ENCODE data around the gene ITGB5.

The ITGB5 gene

DNA sequence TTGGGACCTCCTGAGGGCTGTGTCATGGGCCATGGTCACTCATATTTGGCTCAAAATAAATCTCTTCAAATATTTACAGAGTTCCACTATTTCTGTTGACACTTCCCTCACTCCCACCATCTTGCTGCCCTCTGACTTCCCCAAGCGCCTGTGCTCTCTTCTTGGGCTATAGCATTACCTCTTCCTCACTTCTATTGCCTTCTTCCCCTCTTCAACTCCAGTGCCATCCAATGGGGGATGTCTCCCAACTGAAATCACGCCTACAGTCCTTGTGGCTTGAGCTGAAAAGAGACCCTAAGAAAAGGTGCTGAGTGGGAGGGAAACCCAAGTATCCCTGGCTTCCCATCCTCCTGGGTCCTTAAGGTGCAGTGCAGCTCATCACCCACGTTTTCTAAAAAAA is 135.1 kb downstream of the ITGB5 start:
- TF ChIP-seq FOXP2 (optimal IDR thresholded peaks at IDR 0.05; ENCODE audit: borderline replicate concordance, extremely low read depth, extremely low read length, insufficient read depth) = no peak
- TF ChIP-seq TAF1 (IDR thresholded peaks at IDR 0.05; ENCODE audit: borderline replicate concordance, insufficient read depth, low read length) = no peak
- TF ChIP-seq, protein P1, sequence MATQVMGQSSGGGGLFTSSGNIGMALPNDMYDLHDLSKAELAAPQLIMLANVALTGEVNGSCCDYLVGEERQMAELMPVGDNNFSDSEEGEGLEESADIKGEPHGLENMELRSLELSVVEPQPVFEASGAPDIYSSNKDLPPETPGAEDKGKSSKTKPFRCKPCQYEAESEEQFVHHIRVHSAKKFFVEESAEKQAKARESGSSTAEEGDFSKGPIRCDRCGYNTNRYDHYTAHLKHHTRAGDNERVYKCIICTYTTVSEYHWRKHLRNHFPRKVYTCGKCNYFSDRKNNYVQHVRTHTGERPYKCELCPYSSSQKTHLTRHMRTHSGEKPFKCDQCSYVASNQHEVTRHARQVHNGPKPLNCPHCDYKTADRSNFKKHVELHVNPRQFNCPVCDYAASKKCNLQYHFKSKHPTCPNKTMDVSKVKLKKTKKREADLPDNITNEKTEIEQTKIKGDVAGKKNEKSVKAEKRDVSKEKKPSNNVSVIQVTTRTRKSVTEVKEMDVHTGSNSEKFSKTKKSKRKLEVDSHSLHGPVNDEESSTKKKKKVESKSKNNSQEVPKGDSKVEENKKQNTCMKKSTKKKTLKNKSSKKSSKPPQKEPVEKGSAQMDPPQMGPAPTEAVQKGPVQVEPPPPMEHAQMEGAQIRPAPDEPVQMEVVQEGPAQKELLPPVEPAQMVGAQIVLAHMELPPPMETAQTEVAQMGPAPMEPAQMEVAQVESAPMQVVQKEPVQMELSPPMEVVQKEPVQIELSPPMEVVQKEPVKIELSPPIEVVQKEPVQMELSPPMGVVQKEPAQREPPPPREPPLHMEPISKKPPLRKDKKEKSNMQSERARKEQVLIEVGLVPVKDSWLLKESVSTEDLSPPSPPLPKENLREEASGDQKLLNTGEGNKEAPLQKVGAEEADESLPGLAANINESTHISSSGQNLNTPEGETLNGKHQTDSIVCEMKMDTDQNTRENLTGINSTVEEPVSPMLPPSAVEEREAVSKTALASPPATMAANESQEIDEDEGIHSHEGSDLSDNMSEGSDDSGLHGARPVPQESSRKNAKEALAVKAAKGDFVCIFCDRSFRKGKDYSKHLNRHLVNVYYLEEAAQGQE (IDR thresholded peaks at IDR 0.05; ENCODE audit: insufficient read depth in 1 of 2, low read depth in 2 of 2, low read length in 2 of 2) = no peak
- TF ChIP-seq SIN3A (IDR thresholded peaks at IDR 0.05; ENCODE audit: borderline replicate concordance, insufficient read depth, low read length) = no peak
- no peak for TF ChIP-seq POLR2AphosphoS5 (IDR thresholded peaks at IDR 0.05; ENCODE audit: low read depth, low read length)

DNA sequence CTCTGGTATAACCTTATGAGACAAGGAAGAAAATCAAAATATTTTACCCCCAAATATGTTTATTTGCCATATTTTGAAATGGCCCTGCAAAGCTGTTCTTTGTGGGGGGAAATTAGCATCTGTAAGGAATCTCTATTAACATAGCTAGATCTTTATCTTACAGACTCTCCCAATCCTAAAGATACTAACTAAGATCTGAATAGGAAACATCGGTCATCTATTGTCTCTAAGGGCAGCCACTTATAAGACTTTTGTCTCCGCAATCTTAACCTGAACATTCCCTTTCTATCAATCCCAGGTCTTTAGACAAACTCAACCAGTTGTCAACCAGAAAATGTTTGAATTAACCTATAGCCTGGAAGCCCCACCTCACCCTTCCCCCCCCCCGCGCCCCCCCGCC is 135.7 kb downstream of the ITGB5 start:
- TF ChIP-seq, protein P1 (IDR thresholded peaks at IDR 0.05; ENCODE audit: insufficient read depth in 1 of 2, low read depth in 2 of 2, low read length in 2 of 2) = no peak
- TF ChIP-seq FOXP2 (optimal IDR thresholded peaks at IDR 0.05; ENCODE audit: borderline replicate concordance, extremely low read depth, extremely low read length, insufficient read depth) (no peak), TAF1 (IDR thresholded peaks at IDR 0.05; ENCODE audit: borderline replicate concordance, insufficient read depth, low read length) (no peak), POLR2AphosphoS5 (IDR thresholded peaks at IDR 0.05; ENCODE audit: low read depth, low read length) (no peak), SIN3A (IDR thresholded peaks at IDR 0.05; ENCODE audit: borderline replicate concordance, insufficient read depth, low read length) (no peak)

DNA sequence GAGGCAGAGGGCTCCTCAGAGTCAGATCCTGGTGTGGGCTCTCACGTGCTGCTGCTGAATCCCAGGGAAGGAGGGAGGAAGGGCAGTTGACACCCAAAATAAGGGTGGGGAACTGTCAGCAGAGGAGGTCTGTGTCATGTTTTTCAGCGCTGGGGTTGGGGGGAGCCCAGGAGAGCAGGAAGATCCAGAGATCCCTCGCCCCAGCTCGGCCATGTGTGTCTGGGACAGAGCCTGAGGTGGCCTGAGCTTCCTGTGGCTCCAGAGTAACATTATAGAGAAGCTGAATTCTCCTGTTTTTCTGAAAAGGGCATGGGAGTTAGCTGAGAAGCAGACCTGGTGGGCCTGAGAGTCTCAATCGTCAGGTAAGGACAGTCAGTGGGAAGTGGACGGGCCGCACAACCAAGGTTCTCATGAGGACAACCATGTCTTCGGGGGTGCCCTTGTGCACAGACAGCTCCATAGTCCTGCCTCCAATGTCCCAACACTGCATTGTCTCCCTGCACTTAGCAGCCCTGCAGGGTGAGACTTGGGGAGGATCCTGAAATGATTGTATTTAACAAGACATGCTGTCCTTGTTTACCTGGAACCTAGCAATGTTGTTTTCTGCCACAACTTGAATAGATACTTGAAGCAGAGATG is 138.5 kb downstream of the ITGB5 start:
- no peak for TF ChIP-seq TAF1 (IDR thresholded peaks at IDR 0.05; ENCODE audit: borderline replicate concordance, insufficient read depth, low read length)
- TF ChIP-seq FOXP2 (optimal IDR thresholded peaks at IDR 0.05; ENCODE audit: borderline replicate concordance, extremely low read depth, extremely low read length, insufficient read depth) = no peak
- TF ChIP-seq POLR2AphosphoS5 (IDR thresholded peaks at IDR 0.05; ENCODE audit: low read depth, low read length) = no peak
- TF ChIP-seq, protein P1 (IDR thresholded peaks at IDR 0.05; ENCODE audit: insufficient read depth in 1 of 2, low read depth in 2 of 2, low read length in 2 of 2) = no peak
- no peak for TF ChIP-seq SIN3A (IDR thresholded peaks at IDR 0.05; ENCODE audit: borderline replicate concordance, insufficient read depth, low read length)

DNA sequence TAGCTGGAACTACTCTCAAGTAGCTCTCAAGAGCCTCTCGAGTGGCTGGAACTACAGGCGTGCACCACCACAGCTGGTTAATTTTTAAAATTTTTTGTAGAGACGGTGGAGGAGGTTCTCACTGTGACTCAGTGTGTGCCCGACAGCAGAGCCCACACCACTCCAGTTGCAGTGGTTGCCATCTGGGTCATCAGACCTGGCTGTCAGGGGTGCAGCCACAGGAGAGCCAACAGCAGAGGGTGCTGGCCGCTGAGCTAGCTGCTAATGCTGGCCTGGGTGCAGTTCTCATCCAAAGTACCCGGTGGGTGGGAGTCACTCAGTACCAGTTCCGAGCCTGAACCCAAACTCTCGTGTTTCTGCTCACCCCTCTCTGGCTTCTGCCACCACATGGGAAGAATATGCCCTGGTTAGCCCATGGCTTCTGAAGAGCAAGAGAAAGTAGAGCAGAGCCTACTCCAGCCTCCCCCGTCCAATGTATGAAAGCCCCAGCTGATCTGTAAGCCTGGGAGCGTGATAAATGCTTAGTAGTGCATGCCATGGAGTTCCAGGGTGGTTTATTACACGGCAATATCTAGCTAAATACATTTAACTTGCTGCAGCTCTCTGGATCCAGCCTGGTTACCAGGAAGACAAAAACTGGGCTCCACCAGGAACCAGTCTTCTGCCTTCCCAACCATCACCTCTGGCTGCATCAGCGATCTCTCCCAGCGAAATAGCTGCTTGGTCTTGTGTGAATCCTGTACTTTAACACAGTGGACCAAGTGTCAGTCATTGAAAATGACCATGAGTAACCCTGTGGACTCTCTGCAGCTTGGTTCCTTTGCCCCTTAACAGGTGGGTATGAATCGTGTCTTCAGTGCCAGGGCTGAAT is 139.8 kb downstream of the ITGB5 start:
- TF ChIP-seq POLR2AphosphoS5 (IDR thresholded peaks at IDR 0.05; ENCODE audit: low read depth, low read length) = no peak
- no peak for TF ChIP-seq FOXP2 (optimal IDR thresholded peaks at IDR 0.05; ENCODE audit: borderline replicate concordance, extremely low read depth, extremely low read length, insufficient read depth)
- TF ChIP-seq TAF1 (IDR thresholded peaks at IDR 0.05; ENCODE audit: borderline replicate concordance, insufficient read depth, low read length) = no peak
- no peak for TF ChIP-seq SIN3A (IDR thresholded peaks at IDR 0.05; ENCODE audit: borderline replicate concordance, insufficient read depth, low read length)
- TF ChIP-seq, protein P1 (IDR thresholded peaks at IDR 0.05; ENCODE audit: insufficient read depth in 1 of 2, low read depth in 2 of 2, low read length in 2 of 2) = no peak

All from PFSK-1 (cell line).